ENCODE measurements around the gene ARL5B. TPM values are rescaled to one million over a fixed set of nuclear protein-coding genes. Genes with fewer than 3 reads are reported as not detected.

ARL5B gene
- total RNA-seq, 4 donors from 2014 or later, result 9.1 to 24.0 (median 15.2) TPM

DNA sequence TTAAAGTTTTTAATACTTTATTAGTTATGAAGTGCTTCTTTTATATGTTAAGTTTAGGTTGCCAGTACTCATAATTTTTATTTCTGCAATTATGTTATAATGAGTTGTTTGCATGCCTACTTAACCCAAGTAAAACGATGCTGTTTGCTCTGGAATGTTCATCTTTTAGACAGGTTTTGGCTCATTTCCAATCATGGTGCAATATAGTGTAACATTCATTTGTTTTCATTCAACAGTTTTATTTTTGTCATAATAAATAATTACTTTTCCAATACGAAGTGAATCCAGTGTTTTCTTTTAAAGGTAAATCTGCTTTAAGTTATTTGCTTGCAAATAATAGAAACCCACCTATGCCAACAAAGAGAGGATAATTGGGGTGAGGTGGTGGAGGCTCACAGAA lies 22.1 kb downstream of the ARL5B start:
- no peak for DNase-seq
- H3K4me3 ChIP-seq, result no peak overlapping the region
- TF ChIP-seq, protein P1, sequence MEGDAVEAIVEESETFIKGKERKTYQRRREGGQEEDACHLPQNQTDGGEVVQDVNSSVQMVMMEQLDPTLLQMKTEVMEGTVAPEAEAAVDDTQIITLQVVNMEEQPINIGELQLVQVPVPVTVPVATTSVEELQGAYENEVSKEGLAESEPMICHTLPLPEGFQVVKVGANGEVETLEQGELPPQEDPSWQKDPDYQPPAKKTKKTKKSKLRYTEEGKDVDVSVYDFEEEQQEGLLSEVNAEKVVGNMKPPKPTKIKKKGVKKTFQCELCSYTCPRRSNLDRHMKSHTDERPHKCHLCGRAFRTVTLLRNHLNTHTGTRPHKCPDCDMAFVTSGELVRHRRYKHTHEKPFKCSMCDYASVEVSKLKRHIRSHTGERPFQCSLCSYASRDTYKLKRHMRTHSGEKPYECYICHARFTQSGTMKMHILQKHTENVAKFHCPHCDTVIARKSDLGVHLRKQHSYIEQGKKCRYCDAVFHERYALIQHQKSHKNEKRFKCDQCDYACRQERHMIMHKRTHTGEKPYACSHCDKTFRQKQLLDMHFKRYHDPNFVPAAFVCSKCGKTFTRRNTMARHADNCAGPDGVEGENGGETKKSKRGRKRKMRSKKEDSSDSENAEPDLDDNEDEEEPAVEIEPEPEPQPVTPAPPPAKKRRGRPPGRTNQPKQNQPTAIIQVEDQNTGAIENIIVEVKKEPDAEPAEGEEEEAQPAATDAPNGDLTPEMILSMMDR (IDR thresholded peaks at IDR 0.05), result no peak
- TF ChIP-seq POLR2A (IDR thresholded peaks at IDR 0.05), result no peak

DNA sequence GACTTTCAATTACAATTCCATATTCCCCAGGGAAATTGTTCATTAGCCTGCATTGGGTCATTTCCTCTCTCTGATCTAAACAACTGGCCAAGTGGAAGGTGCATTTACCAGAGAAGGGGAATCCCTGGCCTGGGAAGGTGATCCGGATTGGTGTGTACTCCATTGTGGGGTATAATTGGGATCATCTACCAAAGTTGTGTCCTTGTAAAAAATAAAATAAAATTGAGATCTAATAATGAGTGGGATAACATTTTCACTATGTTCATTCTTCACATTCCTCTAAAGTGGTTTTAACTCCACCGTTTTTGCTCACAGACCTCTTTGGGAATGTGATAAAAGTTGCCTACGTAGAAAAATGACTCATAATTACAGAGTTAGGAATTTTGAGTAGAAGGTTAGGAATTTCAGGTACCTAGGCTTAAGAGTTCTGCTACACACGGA lies 22.8 kb downstream of the ARL5B start:
- Histone ChIP-seq H3K27ac (no peak overlapping the region), H3K27me3 (no peaks in the 10 kb centered on the region), H3K9me3 (no peaks in the 10 kb centered on the region), H3K4me3 (no peak overlapping the region), H3K4me1 (no peaks in the 10 kb centered on the region), H3K36me3 (no peaks in the 10 kb centered on the region)
- no peak for TF ChIP-seq POLR2A (IDR thresholded peaks at IDR 0.05)
- TF ChIP-seq, protein P1 (IDR thresholded peaks at IDR 0.05), result no peak
- no peak for DNase-seq

More for the DNA sequence above, 22.1 kb downstream of the ARL5B start:
- H3K27ac ChIP-seq, result no peak overlapping the region
- no peaks in the 10 kb centered on the region for H3K9me3 ChIP-seq
- no peaks in the 10 kb centered on the region for H3K4me1 ChIP-seq
- no peaks in the 10 kb centered on the region for H3K36me3 ChIP-seq
- H3K27me3 ChIP-seq, result no peaks in the 10 kb centered on the region

GRCh38 chr10:18683427-18683826 lies 24.2 kb downstream of the ARL5B start:
- H3K27me3 ChIP-seq, result no peaks in the 10 kb centered on the region
- no peaks in the 10 kb centered on the region for H3K9me3 ChIP-seq
- no peak for DNase-seq
- H3K27ac ChIP-seq, result no peak overlapping the region
- TF ChIP-seq, protein P1 (IDR thresholded peaks at IDR 0.05), result no peak
- TF ChIP-seq POLR2A (IDR thresholded peaks at IDR 0.05), result no peak
- no peaks in the 10 kb centered on the region for H3K4me1 ChIP-seq
- no peak overlapping the region for H3K4me3 ChIP-seq
- no peaks in the 10 kb centered on the region for H3K36me3 ChIP-seq

GRCh38 chr10:18684416-18684815 lies 25.2 kb downstream of the ARL5B start:
- DNase-seq, result no peak
- no peak for TF ChIP-seq POLR2A (IDR thresholded peaks at IDR 0.05)
- TF ChIP-seq, protein P1 (IDR thresholded peaks at IDR 0.05), result no peak

GRCh38 chr10:18684953-18685352 lies 25.7 kb downstream of the ARL5B start:
- H3K27ac ChIP-seq, result no peak overlapping the region
- H3K36me3 ChIP-seq, result no peaks in the 10 kb centered on the region
- no peak for DNase-seq
- H3K4me1 ChIP-seq, result no peaks in the 10 kb centered on the region
- H3K4me3 ChIP-seq, result no peak overlapping the region
- no peaks in the 10 kb centered on the region for H3K27me3 ChIP-seq
- H3K9me3 ChIP-seq, result no peaks in the 10 kb centered on the region
- TF ChIP-seq, protein P1 (IDR thresholded peaks at IDR 0.05), result no peak
- no peak for TF ChIP-seq POLR2A (IDR thresholded peaks at IDR 0.05)

More at GRCh38 chr10:18684416-18684815, 25.2 kb downstream of the ARL5B start:
- Histone ChIP-seq H3K9me3 (no peaks in the 10 kb centered on the region), H3K27ac (no peak overlapping the region), H3K4me1 (no peaks in the 10 kb centered on the region), H3K27me3 (no peaks in the 10 kb centered on the region), H3K36me3 (no peaks in the 10 kb centered on the region), H3K4me3 (no peak overlapping the region)

- Histone ChIP-seq H3K4me3 (no peak overlapping the region), H3K27ac (no peak overlapping the region), H3K27me3 (no peaks in the 10 kb centered on the region), H3K4me1 (no peaks in the 10 kb centered on the region), H3K36me3 (no peaks in the 10 kb centered on the region), H3K9me3 (no peaks in the 10 kb centered on the region)
- no peak for TF ChIP-seq POLR2A (IDR thresholded peaks at IDR 0.05)
- TF ChIP-seq, protein P1 (IDR thresholded peaks at IDR 0.05), result no peak
- DNase-seq, result no peak
These were observed 26.3 kb downstream of the ARL5B start for GRCh38 chr10:18685555-18685954.

All from Peyer's patch (tissue), 4 donors.